OCI-LY7 (cell line): ENCODE measurements around the gene DDAH1. TPM values are rescaled to one million over a fixed set of nuclear protein-coding genes. Genes with fewer than 3 reads are reported as not detected.

ENCODE experiments used
- BruUV-seq: library from RNA; stranded (reverse); fragments of 400-500 nt; replicated peaks from 2 replicates; lab custom pipeline; 2021; lab: Mats Ljungman, UMichigan
- CTCF ChIA-PET: fragments of 300-600 bp; sonication (Branson Sonifier 250); formaldehyde crosslinking; loops from one replicate; lab custom pipeline; 2022; ENCODE audit warnings: antibody characterized with exemption; ENCODE audit not compliant: unreplicated experiment; lab: Charles Lee
- POLR2A ChIA-PET: fragments of 300-600 bp; sonication (Branson Sonifier 250); formaldehyde crosslinking; loops from one replicate; lab custom pipeline; 2022; ENCODE audit warnings: antibody characterized with exemption; lab: Charles Lee
- DNase-seq: peaks from one replicate; pipeline ENCODE4 v3.0.0-alpha.2; 2015; ENCODE audit warnings: low spot score
- H2AFZ ChIP-seq: fragments of 200-600 bp; sonication (generic), shearing (Covaris generic); 2 replicates; pipeline ENCODE4 v1.6.1; 2014; ENCODE audit warnings: mild to moderate bottlenecking, antibody characterized with exemption, low read length, moderate library complexity
- H3K27ac ChIP-seq: fragments of 200-600 bp; sonication (generic); 2 replicates; pipeline ENCODE4 v1.5.1; 2014; ENCODE audit warnings: mixed run types, low read depth, mild to moderate bottlenecking, moderate library complexity, low read length, inconsistent platforms; ENCODE audit not compliant: poor library complexity, severe bottlenecking
- H3K36me3 ChIP-seq: fragments of 200-600 bp; sonication (generic); 2 replicates; pipeline ENCODE4 v1.6.1; 2014; ENCODE audit warnings: mild to moderate bottlenecking, antibody characterized with exemption, low read length, moderate library complexity, mixed read lengths; ENCODE audit not compliant: insufficient read depth
- H3K4me1 ChIP-seq: fragments of 200-600 bp; sonication (generic); 2 replicates; pipeline ENCODE4 v1.5.1; 2014; ENCODE audit warnings: mild to moderate bottlenecking, low read length; ENCODE audit not compliant: insufficient read depth, poor library complexity, severe bottlenecking
- H3K4me2 ChIP-seq: fragments of 200-600 bp; sonication (generic); 2 replicates; pipeline ENCODE4 v1.6.1; 2014; ENCODE audit warnings: mild to moderate bottlenecking, low read length
- H3K4me3 ChIP-seq: fragments of 200-600 bp; sonication (generic); 2 replicates; pipeline ENCODE4 v1.5.1; 2014; ENCODE audit warnings: mild to moderate bottlenecking, low read depth, low read length; ENCODE audit not compliant: poor library complexity, severe bottlenecking
- H3K79me2 ChIP-seq: fragments of 200-600 bp; sonication (generic); 2 replicates; pipeline ENCODE4 v1.6.1; 2016; ENCODE audit warnings: low read depth, mild to moderate bottlenecking, low read length, moderate library complexity, mixed read lengths; ENCODE audit not compliant: insufficient read depth
- H3K9me2 ChIP-seq: fragments of 200-600 bp; sonication (generic); 2 replicates; pipeline ENCODE4 v1.6.1; 2016; ENCODE audit warnings: mild to moderate bottlenecking, low read length, mixed read lengths; ENCODE audit not compliant: insufficient read depth
- H3K9me3 ChIP-seq: fragments of 200-600 bp; sonication (generic); 2 replicates; pipeline ENCODE4 v1.6.1; 2014; ENCODE audit warnings: mild to moderate bottlenecking, mixed run types, low read length, mixed read lengths
- H4K20me1 ChIP-seq: fragments of 200-600 bp; sonication (generic); 2 replicates; pipeline ENCODE4 v1.6.1; 2014; ENCODE audit warnings: mild to moderate bottlenecking, antibody characterized with exemption, low read length, moderate library complexity, mixed read lengths; ENCODE audit not compliant: insufficient read depth
- CTCF ChIP-seq: fragments of 200-600 bp; sonication (generic); conservative IDR thresholded peaks from 2 replicates; pipeline ENCODE4 v1.5.1; 2014; ENCODE audit warnings: mild to moderate bottlenecking, antibody characterized with exemption, low read length, moderate library complexity, mixed read lengths
- EZH2phosphoT487 ChIP-seq: fragments of 200-600 bp; sonication (generic); IDR thresholded peaks from 2 replicates; pipeline ENCODE4 v1.6.1; 2018; ENCODE audit warnings: low read depth, borderline replicate concordance, mild to moderate bottlenecking, mixed run types, antibody characterized with exemption, low read length, moderate library complexity, mixed read lengths
- intact Hi-C: fragments of 100-400 bp; cut with micrococcal nuclease; formaldehyde crosslinking; loops from one replicate; pipeline ENCODE4 v1.10.0; 2022; ENCODE audit not compliant: unreplicated experiment
- total RNA-seq, 2 experiments: library from RNA; depleted of rRNA in 1 of 2; stranded (reverse); fragments of >200 nt in 1 of 2; shearing (Covaris generic) in 1 of 2; gene quantifications; 2 replicates each; pipeline ENCODE4 v1.2.3, GENCODE V29; 2014 to 2022

The DDAH1 gene
- total RNA-seq, 2 experiments from 2014 or later: not detected

DNA sequence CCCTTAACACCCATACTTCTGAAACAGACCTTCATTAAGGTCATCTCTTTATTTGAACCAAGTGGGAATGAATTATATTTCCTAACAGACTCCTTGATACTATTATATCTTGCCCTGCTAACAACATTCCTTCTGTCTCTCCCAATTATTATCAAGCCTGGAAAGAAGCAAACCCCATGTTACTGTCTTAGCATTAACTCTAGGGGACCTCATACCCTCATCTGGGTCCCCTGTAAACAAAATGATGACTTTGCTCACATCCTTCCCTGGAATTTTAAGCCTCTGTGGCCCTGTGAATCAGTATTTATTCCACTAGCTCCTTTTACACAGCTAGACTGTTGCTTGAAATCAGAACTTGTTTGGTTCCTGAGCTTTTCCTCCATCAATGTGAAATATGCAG lies 150.2 kb downstream of the DDAH1 start:
- ChIA-PET CTCF (no interaction called here), POLR2A (interaction anchor here (0.6 kb wide), 1 partner anchor 100 kb away, joined by 5 read pairs; no protein-coding TSS in a partner anchor)
- no peak for DNase-seq
- Histone ChIP-seq H3K27ac (no peak overlapping the region), H3K36me3 (no peaks in the 10 kb centered on the region), H4K20me1 (no peaks in the 10 kb centered on the region), H3K4me3 (no peak overlapping the region), H3K9me2 (no peaks in the 10 kb centered on the region), H3K4me1 (no peaks in the 10 kb centered on the region), H3K4me2 (no peak overlapping the region), H3K9me3 (no peaks in the 10 kb centered on the region), H3K79me2 (no peaks in the 10 kb centered on the region), H2AFZ (no peak overlapping the region)
- TF ChIP-seq EZH2phosphoT487 (no peak), CTCF (no peak)
- no TSS peak for BruUV-seq
- intact Hi-C loops: no loop called here

- H3K4me2 ChIP-seq: no peak overlapping the region
- no peaks in the 10 kb centered on the region for H3K9me3 ChIP-seq
- POLR2A ChIA-PET: interaction anchor here (0.6 kb wide), 1 partner anchor 10 kb away, joined by 3 read pairs; no protein-coding TSS in a partner anchor
- H3K27ac ChIP-seq: no peak overlapping the region
- CTCF ChIA-PET: no interaction called here
- H3K79me2 ChIP-seq: no peaks in the 10 kb centered on the region
- intact Hi-C loops: no loop called here
- no peak for TF ChIP-seq EZH2phosphoT487
- no peak for TF ChIP-seq CTCF
- no peak for DNase-seq
- BruUV-seq: no TSS peak
- no peaks in the 10 kb centered on the region for H3K36me3 ChIP-seq
- H3K9me2 ChIP-seq: no peaks in the 10 kb centered on the region
- H4K20me1 ChIP-seq: no peaks in the 10 kb centered on the region
- H3K4me1 ChIP-seq: no peaks in the 10 kb centered on the region
- H2AFZ ChIP-seq: no peak overlapping the region
- no peak overlapping the region for H3K4me3 ChIP-seq
Observed at GRCh38 chr1:85313888-85314696, 150.9 kb downstream of the DDAH1 start.

GRCh38 chr1:85311818-85312217 lies 153.1 kb downstream of the DDAH1 start:
- intact Hi-C loops: no loop called here
- Histone ChIP-seq H2AFZ (no peak overlapping the region), H3K9me3 (no peaks in the 10 kb centered on the region), H3K79me2 (no peaks in the 10 kb centered on the region), H3K9me2 (no peaks in the 10 kb centered on the region), H3K4me3 (no peak overlapping the region), H4K20me1 (no peaks in the 10 kb centered on the region), H3K4me2 (no peak overlapping the region), H3K36me3 (no peaks in the 10 kb centered on the region), H3K4me1 (peaks cover 4% of the 10 kb centered on the region), H3K27ac (no peak overlapping the region)
- no TSS peak for BruUV-seq
- ChIA-PET POLR2A (no interaction called here), CTCF (no interaction called here)
- TF ChIP-seq CTCF (no peak), EZH2phosphoT487 (no peak)
- no peak for DNase-seq
